ENCODE results near the gene CACNA1C.

The CACNA1C gene

DNA sequence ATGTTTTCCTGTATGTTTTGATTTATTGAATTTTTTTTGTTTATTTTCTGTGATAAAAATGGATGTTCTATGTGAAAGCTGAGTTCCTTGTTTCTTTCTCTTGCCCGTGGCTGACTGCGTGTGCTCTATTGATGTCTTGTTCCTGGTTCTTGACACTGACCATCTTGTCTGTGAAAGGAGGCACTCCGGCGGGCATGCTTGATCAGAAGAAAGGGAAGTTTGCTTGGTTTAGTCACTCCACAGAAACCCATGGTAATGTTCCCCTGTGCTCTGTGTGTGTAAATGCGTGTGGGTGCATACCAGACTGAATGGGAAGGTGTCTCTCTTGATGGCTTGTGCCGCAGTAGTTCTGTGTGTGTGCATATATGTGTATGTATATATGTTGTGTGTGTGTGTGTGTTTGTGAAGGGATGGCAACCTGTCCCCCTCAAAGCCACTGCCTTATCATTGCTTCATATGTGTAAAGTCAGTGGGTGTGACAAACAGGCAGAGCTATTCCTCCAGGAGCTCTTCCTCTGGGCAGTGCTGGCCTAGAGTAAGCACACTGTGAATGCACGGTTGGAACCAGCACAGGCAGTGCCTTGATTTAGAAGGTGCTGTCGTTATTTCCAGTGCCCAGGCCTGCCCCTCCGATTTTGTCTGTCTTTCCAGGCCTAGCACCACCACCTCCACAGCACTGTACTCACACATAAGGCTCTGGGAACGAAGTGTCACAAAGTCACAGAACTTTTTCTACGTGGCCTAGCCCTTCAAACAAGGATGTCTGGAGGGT lies 494.7 kb downstream of the CACNA1C start:
- no peak overlapping the region for H3K27ac ChIP-seq
- TF ChIP-seq, protein P1, sequence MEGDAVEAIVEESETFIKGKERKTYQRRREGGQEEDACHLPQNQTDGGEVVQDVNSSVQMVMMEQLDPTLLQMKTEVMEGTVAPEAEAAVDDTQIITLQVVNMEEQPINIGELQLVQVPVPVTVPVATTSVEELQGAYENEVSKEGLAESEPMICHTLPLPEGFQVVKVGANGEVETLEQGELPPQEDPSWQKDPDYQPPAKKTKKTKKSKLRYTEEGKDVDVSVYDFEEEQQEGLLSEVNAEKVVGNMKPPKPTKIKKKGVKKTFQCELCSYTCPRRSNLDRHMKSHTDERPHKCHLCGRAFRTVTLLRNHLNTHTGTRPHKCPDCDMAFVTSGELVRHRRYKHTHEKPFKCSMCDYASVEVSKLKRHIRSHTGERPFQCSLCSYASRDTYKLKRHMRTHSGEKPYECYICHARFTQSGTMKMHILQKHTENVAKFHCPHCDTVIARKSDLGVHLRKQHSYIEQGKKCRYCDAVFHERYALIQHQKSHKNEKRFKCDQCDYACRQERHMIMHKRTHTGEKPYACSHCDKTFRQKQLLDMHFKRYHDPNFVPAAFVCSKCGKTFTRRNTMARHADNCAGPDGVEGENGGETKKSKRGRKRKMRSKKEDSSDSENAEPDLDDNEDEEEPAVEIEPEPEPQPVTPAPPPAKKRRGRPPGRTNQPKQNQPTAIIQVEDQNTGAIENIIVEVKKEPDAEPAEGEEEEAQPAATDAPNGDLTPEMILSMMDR (conservative IDR thresholded peaks at IDR 0.05): no peak

DNA sequence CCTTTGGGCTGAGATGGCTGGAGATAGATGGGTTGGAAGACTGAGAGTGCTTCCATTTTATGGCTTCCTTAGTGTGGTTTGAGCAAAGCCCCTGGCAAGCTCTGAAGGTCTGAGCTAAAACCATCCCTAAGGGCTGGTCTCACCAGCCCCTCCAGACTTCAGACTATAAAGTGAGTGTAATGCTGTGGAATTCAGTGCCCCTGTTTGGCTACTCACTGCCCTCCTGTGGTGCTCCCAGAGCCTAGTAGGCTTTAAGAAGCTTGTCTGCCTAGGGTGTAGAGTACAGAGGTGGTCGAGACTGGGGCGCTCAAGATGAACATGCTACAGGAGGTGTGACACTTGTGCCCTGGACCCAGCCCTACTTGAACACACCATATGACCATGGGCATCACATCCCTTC lies 495.3 kb downstream of the CACNA1C start:
- no peak overlapping the region for H3K27ac ChIP-seq
- TF ChIP-seq, protein P1 (conservative IDR thresholded peaks at IDR 0.05): no peak

DNA sequence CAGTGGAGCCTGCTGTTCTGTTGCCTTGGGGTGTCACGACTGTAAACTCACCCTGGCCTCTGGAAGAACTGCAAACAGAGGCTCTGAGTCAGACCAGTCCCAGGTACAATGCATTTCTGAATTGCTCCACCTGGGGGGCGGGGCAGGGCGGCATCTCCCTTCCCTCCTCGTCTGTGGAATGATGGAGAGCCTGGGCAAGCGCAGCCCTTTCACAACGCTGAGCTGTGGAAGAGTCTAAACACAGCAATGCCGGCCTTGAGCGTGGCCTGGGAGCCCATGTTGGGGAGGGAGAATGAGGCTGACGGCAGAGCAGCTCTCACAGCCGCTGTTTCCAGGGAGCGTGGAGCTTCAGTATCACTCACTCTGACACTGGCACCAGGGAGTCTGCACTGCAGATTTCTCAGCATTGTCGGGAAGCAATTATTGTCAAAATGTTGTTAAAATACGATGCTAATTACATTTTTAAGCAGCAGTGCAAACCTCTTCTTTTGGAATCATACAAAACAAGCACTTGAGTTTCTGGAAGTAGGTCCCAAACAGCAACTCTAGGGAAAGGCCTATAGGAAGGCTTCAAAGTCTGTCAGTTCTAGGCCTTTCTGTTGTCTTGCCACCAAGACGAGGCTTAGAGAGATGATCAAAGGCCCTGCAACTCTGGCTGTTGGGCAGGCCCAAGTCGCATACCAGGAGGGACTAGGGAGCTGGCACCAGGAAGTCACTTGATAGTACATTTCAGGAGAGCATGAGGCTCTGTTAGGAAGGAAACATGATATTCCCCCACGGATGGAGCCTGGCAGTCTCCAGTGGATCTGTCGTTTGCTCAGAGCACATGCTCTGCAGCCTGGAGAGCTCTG lies 498.0 kb downstream of the CACNA1C start:
- TF ChIP-seq, protein P1 (conservative IDR thresholded peaks at IDR 0.05): no peak
- H3K27ac ChIP-seq: no peak overlapping the region

DNA sequence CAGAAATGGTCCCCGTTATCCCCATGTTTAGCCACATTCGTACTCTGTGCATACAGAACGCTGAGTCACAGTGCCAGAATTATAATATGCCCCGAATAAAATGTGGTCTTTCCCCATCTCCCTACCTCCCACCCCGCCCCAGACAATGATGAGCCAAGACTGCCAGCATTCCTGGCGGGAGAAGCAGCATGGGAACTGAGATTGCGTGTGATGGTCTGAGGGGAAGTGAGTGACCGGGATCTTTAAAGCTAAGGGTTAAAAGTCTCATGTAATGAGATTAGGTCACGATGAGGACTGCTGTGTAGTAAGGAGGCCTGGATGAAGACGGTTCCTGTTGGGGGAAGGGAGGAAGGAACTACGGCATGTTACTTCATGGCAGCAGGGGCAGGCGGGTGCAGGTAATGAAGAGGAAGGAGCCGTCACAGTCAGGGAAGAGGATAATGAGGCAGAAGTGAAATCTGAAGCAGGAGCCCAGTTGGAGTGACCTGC lies 498.7 kb downstream of the CACNA1C start:
- no peak overlapping the region for H3K27ac ChIP-seq
- TF ChIP-seq, protein P1 (conservative IDR thresholded peaks at IDR 0.05): no peak

DNA sequence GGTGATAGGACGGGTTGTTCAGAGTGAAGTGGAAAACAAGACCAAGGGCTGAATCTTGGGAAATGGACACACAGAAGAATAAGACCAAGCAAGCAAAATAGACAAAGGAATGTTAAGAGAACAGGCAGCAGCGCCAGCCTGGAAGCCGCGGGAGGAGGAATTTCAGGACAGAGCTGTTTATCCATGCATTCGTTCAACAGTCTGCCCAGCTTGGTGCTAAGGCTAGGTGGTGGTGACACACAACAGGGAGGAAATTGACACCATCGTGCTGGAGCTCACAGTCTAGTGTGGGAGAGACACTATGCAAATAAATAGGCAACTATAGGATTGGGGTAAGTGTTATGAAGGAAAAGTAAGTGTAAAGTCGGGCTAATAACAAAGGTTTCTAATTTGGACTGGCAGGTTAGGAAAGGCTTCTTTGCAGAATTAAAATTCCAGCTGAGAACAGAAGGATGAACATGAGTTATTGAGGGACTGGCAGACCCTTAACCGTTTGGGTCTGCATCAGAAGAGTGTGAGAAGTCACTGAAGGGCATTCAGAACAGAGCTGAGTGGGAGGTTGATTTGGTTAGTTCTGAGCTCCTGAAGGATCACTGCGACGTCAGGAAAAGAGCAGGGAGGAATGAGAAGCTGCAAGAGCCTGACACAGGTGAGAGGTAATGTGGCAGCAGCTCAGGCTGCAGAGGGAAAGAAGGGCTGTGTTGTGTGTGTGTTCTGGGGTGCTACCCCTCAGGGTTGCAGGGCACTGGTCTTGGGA lies 499.4 kb downstream of the CACNA1C start:
- TF ChIP-seq, protein P1 (conservative IDR thresholded peaks at IDR 0.05): no peak
- no peak overlapping the region for H3K27ac ChIP-seq

DNA sequence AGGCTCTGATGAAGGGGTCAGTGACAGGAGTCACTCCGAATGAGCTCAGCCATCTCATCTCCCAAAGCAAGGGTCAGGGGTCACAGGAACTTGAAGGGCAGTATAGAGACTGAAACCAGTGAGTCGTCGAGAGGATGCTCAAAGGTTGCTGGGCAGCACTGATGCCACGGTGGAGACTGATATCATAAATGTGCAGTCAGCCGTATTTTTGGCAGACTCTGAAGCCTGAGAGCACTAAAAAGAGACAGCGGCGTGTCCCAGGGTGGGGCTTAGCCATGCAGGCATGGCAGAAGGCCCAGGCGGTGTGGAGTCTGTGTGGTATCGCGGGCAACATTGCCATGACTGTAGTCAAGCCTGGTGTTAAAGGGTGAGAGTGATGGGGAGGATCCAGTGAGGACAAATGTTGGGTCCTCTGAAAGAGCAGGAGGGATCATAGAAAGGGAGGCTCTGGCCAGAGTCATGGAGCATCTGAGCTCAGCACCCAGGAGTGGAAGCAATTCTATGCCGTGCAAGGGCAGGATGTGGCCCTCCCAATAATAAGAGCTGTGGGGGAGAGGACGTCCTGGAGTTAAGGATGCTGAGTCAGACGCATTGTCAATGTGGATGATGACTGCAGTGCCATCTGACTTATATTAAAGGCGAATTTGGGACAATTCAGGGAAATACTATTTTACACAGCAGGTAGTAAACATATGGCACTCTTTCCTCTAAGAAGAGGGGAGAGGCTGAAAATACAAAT lies 500.8 kb downstream of the CACNA1C start:
- TF ChIP-seq, protein P1 (conservative IDR thresholded peaks at IDR 0.05): no peak
- H3K27ac ChIP-seq: no peak overlapping the region
